Activated CD8-positive, alpha-beta memory T cell treated with anti-CD3 and anti-CD28 coated beads, Interleukin-2, amount 10 ng/mL, durations not matched to agents 7 days and 5 days (primary cell): ENCODE measurements around the gene SDK1. TPM values are rescaled to one million over a fixed set of nuclear protein-coding genes. Genes with fewer than 3 reads are reported as not detected.

ENCODE experiments used
- ATAC-seq: fragments of 150-1000 bp; cut with Tn5 transposase; one replicate; pipeline ENCODE4 v1.10.0; 2021; ENCODE audit warnings: moderate library complexity
- CTCF ChIA-PET: fragments of 350-600 bp; sonication (Branson Sonifier 250); formaldehyde crosslinking; loops from one replicate; lab custom pipeline; 2021; ENCODE audit warnings: antibody characterized with exemption; lab: Charles Lee
- DNase-seq: peaks from one replicate; pipeline ENCODE4 v3.0.0-alpha.2; 2020
- H3K27ac Mint-ChIP-seq: one replicate; pipeline ENCODE4 v1.8.0; 2021; ENCODE audit warnings: mild to moderate bottlenecking, mixed read lengths
- H3K27me3 Mint-ChIP-seq: one replicate; pipeline ENCODE4 v1.8.0; 2021; ENCODE audit warnings: mixed read lengths
- H3K36me3 Mint-ChIP-seq: one replicate; pipeline ENCODE4 v1.8.0; 2021; ENCODE audit warnings: mild to moderate bottlenecking, mixed read lengths
- H3K4me1 Mint-ChIP-seq: one replicate; pipeline ENCODE4 v1.8.0; 2021; ENCODE audit warnings: mixed read lengths
- H3K4me3 Mint-ChIP-seq: one replicate; pipeline ENCODE4 v1.8.0; 2021; ENCODE audit warnings: mild to moderate bottlenecking, moderate library complexity, mixed read lengths
- H3K9me3 Mint-ChIP-seq: one replicate; pipeline ENCODE4 v1.8.0; 2022; ENCODE audit warnings: low read depth, mixed read lengths
- total RNA-seq, 2 experiments: library from RNA; stranded (reverse); gene quantifications; one replicate each; pipeline ENCODE4 v1.2.3, GENCODE V29; 2021

SDK1 gene
- total RNA-seq, 2 experiments from 2014 or later: 0.05 to 0.06 TPM

- Mint-ChIP-seq H3K9me3 (no peaks in the 10 kb centered on the region), H3K36me3 (no peaks in the 10 kb centered on the region), H3K27ac (no peak overlapping the region), H3K4me3 (no peak overlapping the region), H3K27me3 (no peaks in the 10 kb centered on the region), H3K4me1 (no peaks in the 10 kb centered on the region)
- ATAC-seq: no peak
- CTCF ChIA-PET: no interaction called here
- DNase-seq: no peak
Observed at GRCh38 chr7:3986927-3987326, 685.9 kb downstream of the SDK1 start.

GRCh38 chr7:3987426-3987927, 686.4 kb downstream of the SDK1 start:
- ATAC-seq (no peak), DNase-seq (no peak)
- CTCF ChIA-PET: no interaction called here
- Mint-ChIP-seq H3K9me3 (no peaks in the 10 kb centered on the region), H3K36me3 (no peaks in the 10 kb centered on the region), H3K4me3 (no peak overlapping the region), H3K4me1 (no peaks in the 10 kb centered on the region), H3K27me3 (no peaks in the 10 kb centered on the region), H3K27ac (no peak overlapping the region)

- no peaks in the 10 kb centered on the region for H3K9me3 Mint-ChIP-seq
- no peaks in the 10 kb centered on the region for H3K4me1 Mint-ChIP-seq
- CTCF ChIA-PET: no interaction called here
- H3K4me3 Mint-ChIP-seq: no peak overlapping the region
- no peaks in the 10 kb centered on the region for H3K27me3 Mint-ChIP-seq
- no peak overlapping the region for H3K27ac Mint-ChIP-seq
- H3K36me3 Mint-ChIP-seq: no peaks in the 10 kb centered on the region
- DNase-seq (no peak), ATAC-seq (no peak)
Observed at GRCh38 chr7:3989723-3990122, 688.7 kb downstream of the SDK1 start.

GRCh38 chr7:3991731-3992231, 690.7 kb downstream of the SDK1 start:
- CTCF ChIA-PET: no interaction called here

GRCh38 chr7:3992841-3993240, 691.8 kb downstream of the SDK1 start:
- no peaks in the 10 kb centered on the region for H3K36me3 Mint-ChIP-seq
- DNase-seq (no peak), ATAC-seq (no peak)
- no peaks in the 10 kb centered on the region for H3K4me1 Mint-ChIP-seq
- CTCF ChIA-PET: no interaction called here
- H3K4me3 Mint-ChIP-seq: no peak overlapping the region
- H3K27ac Mint-ChIP-seq: no peak overlapping the region
- H3K9me3 Mint-ChIP-seq: no peaks in the 10 kb centered on the region
- no peaks in the 10 kb centered on the region for H3K27me3 Mint-ChIP-seq

More at GRCh38 chr7:3991731-3992231, 690.7 kb downstream of the SDK1 start:
- Mint-ChIP-seq H3K9me3 (no peaks in the 10 kb centered on the region), H3K4me1 (no peaks in the 10 kb centered on the region), H3K27ac (no peak overlapping the region), H3K27me3 (no peaks in the 10 kb centered on the region), H3K4me3 (no peak overlapping the region), H3K36me3 (no peaks in the 10 kb centered on the region)
- DNase-seq (no peak), ATAC-seq (no peak)

GRCh38 chr7:3994764-3995163, 693.7 kb downstream of the SDK1 start:
- Mint-ChIP-seq H3K36me3 (no peaks in the 10 kb centered on the region), H3K27ac (no peak overlapping the region), H3K9me3 (no peaks in the 10 kb centered on the region), H3K27me3 (no peaks in the 10 kb centered on the region), H3K4me1 (no peaks in the 10 kb centered on the region), H3K4me3 (no peak overlapping the region)
- CTCF ChIA-PET: no interaction called here
- no peak for DNase-seq
- no peak for ATAC-seq

GRCh38 chr7:3995187-3995586, 694.1 kb downstream of the SDK1 start:
- Mint-ChIP-seq H3K9me3 (no peaks in the 10 kb centered on the region), H3K27ac (no peak overlapping the region), H3K27me3 (no peaks in the 10 kb centered on the region), H3K36me3 (no peaks in the 10 kb centered on the region), H3K4me3 (no peak overlapping the region), H3K4me1 (no peaks in the 10 kb centered on the region)
- ATAC-seq (no peak), DNase-seq (no peak)
- CTCF ChIA-PET: no interaction called here

- CTCF ChIA-PET: no interaction called here
- H3K4me1 Mint-ChIP-seq: no peaks in the 10 kb centered on the region
- no peaks in the 10 kb centered on the region for H3K9me3 Mint-ChIP-seq
- no peaks in the 10 kb centered on the region for H3K36me3 Mint-ChIP-seq
- no peak overlapping the region for H3K27ac Mint-ChIP-seq
- no peak for ATAC-seq
- H3K27me3 Mint-ChIP-seq: no peaks in the 10 kb centered on the region
- DNase-seq: no peak
- no peak overlapping the region for H3K4me3 Mint-ChIP-seq
Observed at GRCh38 chr7:3998060-3998459, 697.0 kb downstream of the SDK1 start.

GRCh38 chr7:4000139-4000538, 699.1 kb downstream of the SDK1 start:
- DNase-seq: no peak
- ATAC-seq: no peak
- Mint-ChIP-seq H3K36me3 (no peaks in the 10 kb centered on the region), H3K9me3 (no peaks in the 10 kb centered on the region), H3K27ac (no peak overlapping the region), H3K27me3 (peaks cover 3% of the 10 kb centered on the region), H3K4me3 (no peak overlapping the region), H3K4me1 (no peaks in the 10 kb centered on the region)
- CTCF ChIA-PET: no interaction called here

GRCh38 chr7:4000934-4001333, 699.9 kb downstream of the SDK1 start:
- H3K36me3 Mint-ChIP-seq: no peaks in the 10 kb centered on the region
- no peak for ATAC-seq
- H3K27ac Mint-ChIP-seq: no peak overlapping the region

GRCh38 chr7:4001742-4002141, 700.7 kb downstream of the SDK1 start:
- Mint-ChIP-seq H3K36me3 (no peaks in the 10 kb centered on the region), H3K27ac (no peak overlapping the region), H3K27me3 (peaks cover 3% of the 10 kb centered on the region), H3K4me1 (no peaks in the 10 kb centered on the region), H3K4me3 (no peak overlapping the region), H3K9me3 (no peaks in the 10 kb centered on the region)
- CTCF ChIA-PET: no interaction called here
- ATAC-seq: no peak
- DNase-seq: no peak

More at GRCh38 chr7:4000934-4001333, 699.9 kb downstream of the SDK1 start:
- peaks cover 3% of the 10 kb centered on the region for H3K27me3 Mint-ChIP-seq
- H3K4me1 Mint-ChIP-seq: no peaks in the 10 kb centered on the region
- no peak for DNase-seq
- CTCF ChIA-PET: no interaction called here
- no peaks in the 10 kb centered on the region for H3K9me3 Mint-ChIP-seq
- H3K4me3 Mint-ChIP-seq: no peak overlapping the region

- Mint-ChIP-seq H3K27me3 (peaks cover 5% of the 10 kb centered on the region), H3K4me1 (no peaks in the 10 kb centered on the region), H3K27ac (no peak overlapping the region), H3K9me3 (no peaks in the 10 kb centered on the region), H3K4me3 (no peak overlapping the region), H3K36me3 (no peaks in the 10 kb centered on the region)
- ATAC-seq: no peak
- CTCF ChIA-PET: no interaction called here
- DNase-seq: no peak
Observed at GRCh38 chr7:4003503-4003902, 702.5 kb downstream of the SDK1 start.

GRCh38 chr7:4006687-4007086, 705.6 kb downstream of the SDK1 start:
- no peaks in the 10 kb centered on the region for H3K9me3 Mint-ChIP-seq
- ATAC-seq (no peak), DNase-seq (no peak)
- CTCF ChIA-PET: no interaction called here
- no peak overlapping the region for H3K4me3 Mint-ChIP-seq
- no peak overlapping the region for H3K27ac Mint-ChIP-seq
- peaks cover 5% of the 10 kb centered on the region for H3K27me3 Mint-ChIP-seq
- no peaks in the 10 kb centered on the region for H3K4me1 Mint-ChIP-seq
- H3K36me3 Mint-ChIP-seq: no peaks in the 10 kb centered on the region

- CTCF ChIA-PET: no interaction called here
- Mint-ChIP-seq H3K36me3 (no peaks in the 10 kb centered on the region), H3K27ac (no peak overlapping the region), H3K4me3 (no peak overlapping the region), H3K4me1 (no peaks in the 10 kb centered on the region), H3K9me3 (no peaks in the 10 kb centered on the region), H3K27me3 (peaks cover 5% of the 10 kb centered on the region)
- no peak for DNase-seq
- no peak for ATAC-seq
Observed at GRCh38 chr7:4009211-4010060, 708.4 kb downstream of the SDK1 start.
